Gastrocnemius medialis (tissue), 4 donors: Measurements from ENCODE around the gene MOB1A. TPM values are rescaled to one million over a fixed set of nuclear protein-coding genes. Genes with fewer than 3 reads are reported as not detected.

ENCODE experiments used
- ATAC-seq, 2 donors: fragments of 150-250 bp; one replicate each; pipeline ENCODE4 v1.9.1; 2016
- DNase-seq, 2 donors: peaks; one replicate each; pipeline ENCODE4 v3.0.0-alpha.2; 2019
- H3K27ac ChIP-seq, 4 donors: fragments of 200-600 bp; sonication (generic); 1 replicate in 1 of 4; 2 replicates in 3 of 4; pipeline ENCODE4 v1.5.1; 2016 to 2018; ENCODE audit warnings: mild to moderate bottlenecking in 2 of 4, moderate library complexity in 1 of 4
- H3K27me3 ChIP-seq, 3 donors: fragments of 200-600 bp; sonication (generic) in 2 of 3; 1 replicate in 1 of 3; 2 replicates in 2 of 3; pipeline versions ENCODE4 v1.5.1 to v1.6.0; 2016 to 2019; ENCODE audit warnings: mild to moderate bottlenecking in 1 of 3, moderate library complexity in 1 of 3
- H3K36me3 ChIP-seq, 2 donors: fragments of 200-600 bp; sonication (generic) in 1 of 2; one replicate each; pipeline ENCODE4 v1.5.1; 2017 to 2018
- H3K4me1 ChIP-seq, 2 donors: fragments of 200-600 bp; sonication (generic) in 1 of 2; one replicate each; pipeline ENCODE4 v1.5.1; 2016 to 2017; ENCODE audit warnings: mild to moderate bottlenecking in 2 of 2
- H3K4me3 ChIP-seq, 4 donors: fragments of 200-600 bp; sonication (generic) in 3 of 4; 1 replicate in 1 of 4; 2 replicates in 3 of 4; pipeline ENCODE4 v1.5.1; 2016 to 2019; ENCODE audit warnings: mild to moderate bottlenecking in 2 of 4
- H3K9me3 ChIP-seq, 3 donors: fragments of 200-600 bp; sonication (generic) in 2 of 3; 1 replicate in 1 of 3; 2 replicates in 2 of 3; pipeline ENCODE4 v1.5.1; 2016 to 2019
- POLR2A ChIP-seq, 2 donors: fragments of 450-650 bp; IDR thresholded peaks; one replicate each; pipeline ENCODE4 v1.6.1; 2017; ENCODE audit warnings: antibody characterized with exemption in 2 of 2, mild to moderate bottlenecking in 2 of 2, moderate library complexity in 2 of 2
- in situ Hi-C, 4 donors: fragments of 200-750 bp; cut with MboI; loops; one replicate each; pipeline versions ENCODE4 v1.15.0 to v1.8.0; 2017; ENCODE audit warnings: low sequenced_read_pairs in 4 of 4
- intact Hi-C: fragments of 100-400 bp; cut with DNase I; formaldehyde crosslinking; loops from one replicate; pipeline ENCODE4 v1.15.1; 2023; ENCODE audit warnings: low total_unique reads
- total RNA-seq, 4 donors: library from RNA; depleted of rRNA; stranded (reverse); fragments of >200 nt; gene quantifications; one replicate each; pipeline versions ENCODE4 v1.1.0 to v1.2.3, GENCODE V29; 2016
- TF ChIP-seq, protein P1 (sequence below), 5 experiments: fragments of 450-650 bp in 3 of 5; fragments of 200-600 bp in 2 of 5; sonication (generic) in 2 of 5; IDR thresholded peaks in 4 of 5; conservative IDR thresholded peaks in 1 of 5; 1 replicate in 4 of 5; 2 replicates in 1 of 5; pipeline ENCODE4 v1.5.1; 2016 to 2019; ENCODE audit warnings: antibody characterized with exemption in 5 of 5, mild to moderate bottlenecking in 3 of 5, moderate library complexity in 3 of 5

The MOB1A gene
- total RNA-seq, 4 donors from 2014 or later: 19.9 to 44.3 (median 35.5) TPM

DNA sequence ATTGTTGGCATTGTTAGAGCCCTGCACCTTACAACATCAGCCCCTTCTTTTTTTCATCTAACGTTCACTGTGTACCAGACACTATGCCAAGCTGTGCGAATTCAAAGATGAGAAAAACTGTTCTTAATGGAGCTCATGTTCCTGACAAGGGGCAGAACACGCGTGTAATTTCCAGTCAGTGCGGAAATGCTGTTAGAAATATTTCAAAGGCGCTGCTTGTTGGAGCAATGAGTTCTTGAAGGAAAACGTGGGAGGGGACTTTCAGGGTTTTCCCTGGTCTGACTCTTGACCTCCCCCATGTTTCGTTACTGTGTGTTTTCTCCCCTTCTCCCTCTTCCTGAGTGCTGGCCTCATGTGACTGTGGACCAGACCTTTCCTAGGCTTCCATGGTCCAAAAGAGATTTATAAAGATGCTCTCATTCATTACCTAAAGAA is 21.2 kb upstream of the MOB1A start:
- peak overlapping the region; percentile 61 to 80 (median 78) for H3K4me3 ChIP-seq
- intact Hi-C loops (loop anchor here (2.0 to 10.0 kb wide), 2 partner anchors 21 to 255 kb away; partner anchors contain the start of genes INO80B, MOB1A and WBP1), in situ Hi-C loops (no loop called here)
- H3K36me3 ChIP-seq: no peaks in the 10 kb centered on the region
- H3K4me1 ChIP-seq: peaks cover 39 to 41% of the 10 kb centered on the region in 2 donors
- DNase-seq: no peak
- H3K27me3 ChIP-seq: no peaks in the 10 kb centered on the region
- TF ChIP-seq, protein P1, sequence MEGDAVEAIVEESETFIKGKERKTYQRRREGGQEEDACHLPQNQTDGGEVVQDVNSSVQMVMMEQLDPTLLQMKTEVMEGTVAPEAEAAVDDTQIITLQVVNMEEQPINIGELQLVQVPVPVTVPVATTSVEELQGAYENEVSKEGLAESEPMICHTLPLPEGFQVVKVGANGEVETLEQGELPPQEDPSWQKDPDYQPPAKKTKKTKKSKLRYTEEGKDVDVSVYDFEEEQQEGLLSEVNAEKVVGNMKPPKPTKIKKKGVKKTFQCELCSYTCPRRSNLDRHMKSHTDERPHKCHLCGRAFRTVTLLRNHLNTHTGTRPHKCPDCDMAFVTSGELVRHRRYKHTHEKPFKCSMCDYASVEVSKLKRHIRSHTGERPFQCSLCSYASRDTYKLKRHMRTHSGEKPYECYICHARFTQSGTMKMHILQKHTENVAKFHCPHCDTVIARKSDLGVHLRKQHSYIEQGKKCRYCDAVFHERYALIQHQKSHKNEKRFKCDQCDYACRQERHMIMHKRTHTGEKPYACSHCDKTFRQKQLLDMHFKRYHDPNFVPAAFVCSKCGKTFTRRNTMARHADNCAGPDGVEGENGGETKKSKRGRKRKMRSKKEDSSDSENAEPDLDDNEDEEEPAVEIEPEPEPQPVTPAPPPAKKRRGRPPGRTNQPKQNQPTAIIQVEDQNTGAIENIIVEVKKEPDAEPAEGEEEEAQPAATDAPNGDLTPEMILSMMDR (IDR thresholded peaks at IDR 0.05 in 4 of 5, conservative IDR thresholded peaks at IDR 0.05 in 1 of 5): no peak
- TF ChIP-seq POLR2A (IDR thresholded peaks at IDR 0.05): no peak
- ATAC-seq: no peak
- H3K9me3 ChIP-seq: no peaks in the 10 kb centered on the region
- peak overlapping the region; percentile 77 to 93 (median 88) for H3K27ac ChIP-seq

DNA sequence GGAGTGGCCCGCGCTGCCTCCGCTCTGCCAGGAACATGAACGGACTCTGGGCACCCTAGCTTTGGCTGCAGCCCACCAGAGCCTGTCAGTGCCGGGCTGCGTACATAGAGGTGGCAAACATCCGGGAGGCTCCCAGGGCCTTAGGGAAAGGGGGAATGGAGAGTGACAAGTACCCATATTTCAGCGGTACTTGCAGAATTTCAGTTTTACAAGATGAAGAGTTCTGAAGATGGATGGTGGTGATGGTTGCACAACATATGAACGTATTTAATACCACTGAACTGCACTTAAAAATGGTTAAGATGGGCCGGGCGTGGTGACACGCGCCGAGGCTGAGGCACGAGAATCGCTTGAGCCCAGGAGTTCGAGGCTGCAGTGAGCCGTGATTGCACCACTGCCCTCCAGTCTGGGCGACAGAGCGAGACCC is 20.6 kb upstream of the MOB1A start:
- no peaks in the 10 kb centered on the region for H3K36me3 ChIP-seq
- H3K9me3 ChIP-seq: no peaks in the 10 kb centered on the region
- TF ChIP-seq, protein P1 (IDR thresholded peaks at IDR 0.05 in 4 of 5, conservative IDR thresholded peaks at IDR 0.05 in 1 of 5): peak in 1 of 5 experiments; percentile 15
- no peak for TF ChIP-seq POLR2A (IDR thresholded peaks at IDR 0.05)
- intact Hi-C loops: loop anchor here (2.0 to 10.0 kb wide), 2 partner anchors 20 to 256 kb away; partner anchors contain the start of genes INO80B, MOB1A and WBP1
- H3K4me1 ChIP-seq: peaks cover 35 to 39% of the 10 kb centered on the region in 2 donors
- H3K27ac ChIP-seq: peak overlapping the region; percentile 77 to 93 (median 88)
- in situ Hi-C loops: no loop called here
- no peaks in the 10 kb centered on the region for H3K27me3 ChIP-seq
- ATAC-seq: no peak
- peak overlapping the region; percentile 61 to 80 (median 78) for H3K4me3 ChIP-seq
- DNase-seq: no peak

DNA sequence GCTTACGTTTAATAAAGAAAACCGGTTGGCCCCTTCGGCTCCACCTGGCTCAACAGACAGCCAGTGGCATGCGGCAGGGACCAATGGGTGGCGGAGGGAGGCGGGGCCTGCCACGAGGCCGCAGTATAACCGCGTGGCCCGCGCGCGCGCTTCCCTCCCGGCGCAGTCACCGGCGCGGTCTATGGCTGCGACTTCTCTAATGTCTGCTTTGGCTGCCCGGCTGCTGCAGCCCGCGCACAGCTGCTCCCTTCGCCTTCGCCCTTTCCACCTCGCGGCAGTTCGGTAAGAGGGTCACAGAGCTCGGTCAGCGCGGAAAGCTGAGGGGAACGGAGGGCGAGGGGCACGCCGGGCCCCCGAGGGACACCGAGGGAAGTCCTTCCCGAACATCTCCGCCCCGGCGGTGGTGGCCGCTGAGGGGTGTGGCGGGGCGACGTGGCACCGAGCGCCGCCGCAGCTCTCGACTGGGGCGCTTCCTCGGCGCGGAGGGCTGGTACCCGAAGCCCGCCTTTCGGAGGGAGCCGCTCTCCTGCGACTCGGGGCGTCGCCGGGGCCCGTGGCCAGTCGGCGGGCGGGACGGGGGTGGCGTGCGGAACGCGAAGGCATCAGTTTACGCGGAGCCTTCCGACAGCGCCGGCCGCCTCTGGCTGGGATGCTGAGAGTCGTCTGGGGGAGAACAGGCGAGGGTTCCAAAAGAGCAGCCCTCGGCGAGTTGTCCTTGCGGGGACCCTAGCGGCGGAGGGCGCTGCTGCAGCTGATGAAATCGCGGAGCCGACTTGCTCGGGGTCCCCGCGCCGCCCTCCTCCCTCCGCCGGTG is 20.0 kb upstream of the MOB1A start, which contains the start of gene MTHFD2:
Gene MTHFD2, plus strand, starts transcription at position 155 of the 814 bp plus-strand sequence. Its CDS starts 27 bp downstream, at position 182.
- Histone ChIP-seq H3K4me1 (peaks cover 33 to 39% of the 10 kb centered on the region in 2 donors), H3K27ac (peak within 1 kb of the TSS; percentile 77 to 93 (median 88)), H3K4me3 (peak within 1 kb of the TSS; percentile 61 to 80 (median 78)), H3K9me3 (no peaks in the 10 kb centered on the region), H3K27me3 (no peaks in the 10 kb centered on the region), H3K36me3 (no peaks in the 10 kb centered on the region)
- peak; percentile 68 to 82 for TF ChIP-seq POLR2A (IDR thresholded peaks at IDR 0.05)
- TF ChIP-seq, protein P1 (IDR thresholded peaks at IDR 0.05 in 4 of 5, conservative IDR thresholded peaks at IDR 0.05 in 1 of 5): peak; percentile 74 to 89 (median 76)
- intact Hi-C loops (loop anchor here (2.0 to 10.0 kb wide), 2 partner anchors 20 to 256 kb away; partner anchors contain the start of genes INO80B, MOB1A and WBP1), in situ Hi-C loops (no loop called here)
- DNase-seq: peak; percentile 83 to 87
- peak; percentile 69 to 72 for ATAC-seq

DNA sequence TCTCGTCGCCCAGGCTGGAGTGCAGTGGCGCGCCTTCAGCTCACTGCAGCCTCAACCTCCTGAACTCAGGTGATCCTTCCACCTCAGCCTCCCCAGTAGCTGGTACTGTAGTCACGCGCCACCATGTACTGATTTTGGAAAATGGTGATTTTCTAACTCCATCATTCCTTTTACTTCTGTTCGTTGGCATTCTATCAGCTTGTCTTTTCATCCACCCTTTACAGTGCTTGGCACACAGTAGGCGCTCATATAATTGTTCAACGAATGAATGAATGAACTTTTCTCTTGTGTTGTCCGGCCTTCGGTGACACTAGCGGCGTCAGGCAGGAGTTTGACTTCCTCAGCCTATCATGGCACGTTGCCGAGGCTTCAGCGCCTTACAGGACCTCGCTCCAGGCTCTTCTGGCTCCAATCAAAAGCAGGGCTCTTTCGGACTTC is 19.4 kb upstream of the MOB1A start:
- H3K27ac ChIP-seq: peak overlapping the region; percentile 77 to 93 (median 88)

More for the DNA sequence above, 19.4 kb upstream of the MOB1A start:
- intact Hi-C loops: loop anchor here (2.0 to 10.0 kb wide), 2 partner anchors 19 to 257 kb away; partner anchors contain the start of genes INO80B, MOB1A and WBP1
- Histone ChIP-seq H3K4me3 (peak overlapping the region; percentile 61 to 80 (median 78)), H3K9me3 (no peaks in the 10 kb centered on the region), H3K4me1 (peaks cover 33 to 35% of the 10 kb centered on the region in 2 donors), H3K27me3 (no peaks in the 10 kb centered on the region), H3K36me3 (no peaks in the 10 kb centered on the region)
- TF ChIP-seq POLR2A (IDR thresholded peaks at IDR 0.05): no peak
- TF ChIP-seq, protein P1 (IDR thresholded peaks at IDR 0.05 in 4 of 5, conservative IDR thresholded peaks at IDR 0.05 in 1 of 5): no peak
- DNase-seq: no peak
- ATAC-seq: no peak
- in situ Hi-C loops: no loop called here
